A673 (cell line): ENCODE data around the gene COMP. TPM values are rescaled to one million over a fixed set of nuclear protein-coding genes. Genes with fewer than 3 reads are reported as not detected.

Source experiments
- BruUV-seq: library from RNA; stranded (reverse); fragments of 400-500 nt; replicated peaks from 2 replicates; lab custom pipeline; 2021; lab: Mats Ljungman, UMichigan
- CTCF ChIA-PET: fragments of 300-600 bp; sonication (Branson Sonifier 250); formaldehyde crosslinking; loops from one replicate; lab custom pipeline; 2022; ENCODE audit warnings: antibody characterized with exemption; lab: Charles Lee
- POLR2A ChIA-PET: fragments of 300-600 bp; sonication (Branson Sonifier 250); formaldehyde crosslinking; loops from one replicate; lab custom pipeline; 2022; ENCODE audit warnings: antibody characterized with exemption; ENCODE audit not compliant: low non-redundant PET; lab: Charles Lee
- DNase-seq: peaks from one replicate; pipeline ENCODE4 v3.0.0-alpha.2; 2015; ENCODE audit warnings: low spot score
- H3K27ac ChIP-seq: fragments of 200-600 bp; sonication (generic); 2 replicates; pipeline ENCODE4 v1.5.1; 2016; ENCODE audit warnings: mixed run types, low read depth, mild to moderate bottlenecking, mixed read lengths, antibody characterized with exemption, low read length; ENCODE audit not compliant: poor library complexity, severe bottlenecking
- H3K27me3 ChIP-seq: fragments of 200-600 bp; sonication (generic); replicated peaks from 2 replicates; pipeline ENCODE4 v1.6.1; 2017; ENCODE audit warnings: mixed run types, low read depth, mild to moderate bottlenecking, mixed read lengths, antibody characterized with exemption, low read length; ENCODE audit not compliant: insufficient read depth, poor library complexity
- H3K36me3 ChIP-seq: fragments of 200-600 bp; sonication (generic); 2 replicates; pipeline ENCODE4 v1.6.1; 2016; ENCODE audit warnings: mixed run types, mild to moderate bottlenecking, mixed read lengths, antibody characterized with exemption, low read length; ENCODE audit not compliant: insufficient read depth, poor library complexity, severe bottlenecking
- H3K4me1 ChIP-seq: fragments of 200-600 bp; sonication (generic); 2 replicates; pipeline ENCODE4 v1.6.1; 2017; ENCODE audit warnings: mixed run types, mild to moderate bottlenecking, mixed read lengths, antibody characterized with exemption, low read length; ENCODE audit not compliant: insufficient read depth, poor library complexity, severe bottlenecking
- H3K4me3 ChIP-seq: fragments of 200-600 bp; sonication (generic); 2 replicates; pipeline ENCODE4 v1.5.1; 2016; ENCODE audit warnings: low read depth, mixed run types, mild to moderate bottlenecking, mixed read lengths, low read length; ENCODE audit not compliant: poor library complexity, severe bottlenecking
- H3K9me3 ChIP-seq: fragments of 200-600 bp; sonication (generic); 2 replicates; pipeline ENCODE4 v1.6.1; 2016; ENCODE audit warnings: mixed run types, low read depth, mild to moderate bottlenecking, mixed read lengths, antibody characterized with exemption, low read length; ENCODE audit not compliant: poor library complexity, severe bottlenecking
- CTCF ChIP-seq: fragments of 300-800, 200-600 bp; sonication (generic); conservative IDR thresholded peaks from 2 replicates; pipeline ENCODE4 v1.5.1; 2017; ENCODE audit warnings: low read depth, mild to moderate bottlenecking, antibody characterized with exemption, low read length, moderate library complexity, mixed read lengths
- EZH2 ChIP-seq: fragments of 200-600 bp; sonication (generic); IDR thresholded peaks from 2 replicates; pipeline ENCODE4 v1.6.1; 2017; ENCODE audit warnings: borderline replicate concordance, low read depth, mild to moderate bottlenecking, mixed read lengths, antibody characterized with exemption, low read length; ENCODE audit not compliant: poor library complexity, severe bottlenecking
- intact Hi-C: fragments of 100-400 bp; cut with micrococcal nuclease; formaldehyde crosslinking; loops from one replicate; pipeline ENCODE4 v1.10.0; 2022; ENCODE audit not compliant: unreplicated experiment
- total RNA-seq: library from RNA; stranded (reverse); gene quantifications from 2 replicates; pipeline ENCODE4 v1.2.3, GENCODE V29; 2021

The COMP gene
- total RNA-seq, 1 experiment from 2014 or later, result not detected

DNA sequence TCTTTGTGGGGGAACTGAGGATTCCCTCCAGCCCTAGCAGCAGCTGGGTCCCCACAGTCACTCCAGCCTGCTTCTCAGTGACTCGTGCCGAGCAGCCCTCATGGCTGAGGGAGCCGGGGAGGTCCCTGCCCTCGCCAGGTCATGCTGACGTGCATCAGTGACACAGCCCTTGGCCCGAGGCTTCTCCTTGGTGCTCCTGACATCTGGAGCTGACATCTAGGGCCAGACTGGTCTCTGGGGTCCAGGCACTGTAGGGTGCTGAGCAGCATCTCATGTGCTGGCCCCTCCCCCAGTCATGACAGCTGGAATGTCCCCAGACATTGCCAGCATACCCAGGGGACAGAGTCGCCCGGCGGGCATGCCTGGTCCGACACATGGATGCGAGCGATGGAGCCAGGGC is 14.4 kb downstream of the COMP start:
- TF ChIP-seq CTCF (no peak), EZH2 (no peak)
- no peaks in the 10 kb centered on the region for H3K9me3 ChIP-seq
- H3K36me3 ChIP-seq, result no peaks in the 10 kb centered on the region
- H3K4me1 ChIP-seq, result no peaks in the 10 kb centered on the region
- DNase-seq, result no peak
- CTCF ChIA-PET, result no interaction called here
- H3K27ac ChIP-seq, result no peak overlapping the region
- H3K4me3 ChIP-seq, result no peak overlapping the region
- intact Hi-C loops, result no loop called here
- no peaks in the 10 kb centered on the region for H3K27me3 ChIP-seq
- POLR2A ChIA-PET, result interaction anchor here (0.7 kb wide), 1 partner anchor 17 kb away, joined by 3 read pairs; no protein-coding TSS in a partner anchor
- no TSS peak for BruUV-seq

DNA sequence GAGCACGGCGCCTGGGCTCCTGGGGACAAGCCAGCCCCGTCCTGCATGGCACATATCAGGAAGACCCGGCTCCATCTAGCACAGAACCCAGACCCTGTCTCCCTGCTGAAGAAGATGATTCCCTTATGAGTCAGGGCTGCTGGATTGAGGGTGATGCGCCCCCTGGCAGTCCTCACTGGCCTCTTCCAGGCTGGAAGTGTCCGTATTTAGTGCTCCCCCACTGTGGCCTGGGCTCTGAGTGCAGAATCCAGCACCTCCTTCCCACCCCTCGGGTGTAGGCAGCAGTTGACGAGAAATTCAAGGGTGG is 14.9 kb downstream of the COMP start:
- Histone ChIP-seq H3K4me1 (no peaks in the 10 kb centered on the region), H3K9me3 (no peaks in the 10 kb centered on the region), H3K27ac (no peak overlapping the region), H3K36me3 (no peaks in the 10 kb centered on the region), H3K4me3 (no peak overlapping the region), H3K27me3 (no peaks in the 10 kb centered on the region)
- ChIA-PET POLR2A (no interaction called here), CTCF (no interaction called here)
- TF ChIP-seq CTCF (no peak), EZH2 (no peak)
- no TSS peak for BruUV-seq
- intact Hi-C loops, result no loop called here
- no peak for DNase-seq

DNA sequence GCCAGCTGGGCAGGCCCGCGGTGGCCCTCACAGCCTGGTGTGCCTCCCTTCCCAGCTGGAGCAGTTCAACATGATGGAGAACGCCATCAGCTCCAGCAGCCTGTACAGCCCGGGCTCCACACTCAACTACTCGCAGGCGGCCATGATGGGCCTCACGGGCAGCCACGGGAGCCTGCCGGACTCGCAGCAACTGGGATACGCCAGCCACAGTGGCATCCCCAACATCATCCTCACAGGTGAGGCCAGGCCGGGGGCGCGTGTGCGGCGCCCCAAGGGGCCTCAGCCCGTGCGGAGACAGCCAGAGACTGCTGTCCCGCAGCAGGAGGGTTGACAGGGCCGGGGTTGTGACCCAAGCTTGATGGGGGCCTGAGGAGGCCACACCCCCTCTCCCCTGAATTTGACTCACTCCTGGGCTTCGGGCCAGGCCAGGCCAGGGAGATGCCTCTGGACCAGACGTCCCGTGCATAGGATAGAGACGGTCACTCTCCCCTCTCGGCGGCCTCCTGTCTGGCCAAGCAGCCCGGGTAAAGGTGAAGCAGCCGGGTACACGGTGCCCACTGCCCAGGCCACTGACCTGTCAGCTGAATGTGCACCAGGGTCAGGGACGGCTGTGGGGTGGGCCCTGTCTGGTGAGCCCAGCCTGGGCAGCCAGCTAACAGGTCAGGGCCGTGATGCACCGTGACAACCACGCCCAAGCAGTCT is 15.4 kb downstream of the COMP start:
- no peaks in the 10 kb centered on the region for H3K9me3 ChIP-seq
- intact Hi-C loops, result no loop called here
- no peak overlapping the region for H3K27ac ChIP-seq
- no peaks in the 10 kb centered on the region for H3K27me3 ChIP-seq
- BruUV-seq, result no TSS peak
- H3K4me3 ChIP-seq, result no peak overlapping the region
- DNase-seq, result no peak
- TF ChIP-seq EZH2, result no peak
- CTCF ChIA-PET, result no interaction called here
- no peaks in the 10 kb centered on the region for H3K36me3 ChIP-seq
- no peaks in the 10 kb centered on the region for H3K4me1 ChIP-seq
- POLR2A ChIA-PET, result no interaction called here
